Activated naive CD4-positive, alpha-beta T cell treated with anti-CD3 and anti-CD28 coated beads for 36 hours (primary cell): ENCODE data around the gene CDKN2AIPNL. TPM values are rescaled to one million over a fixed set of nuclear protein-coding genes. Genes with fewer than 3 reads are reported as not detected.
A peak's percentile ranks its signal among the peaks of the same experiment; 100 is the strongest.
"Not testable (repeated sequence)": the region's sequence is repeated elsewhere in the genome, so short reads cannot be mapped to it uniquely, and the experiment has no call there.

ENCODE experiments used
- CTCF ChIA-PET: fragments of 350-600 bp; sonication (Branson Sonifier 250); formaldehyde crosslinking; loops from one replicate; lab custom pipeline; 2021; ENCODE audit warnings: antibody characterized with exemption; lab: Charles Lee
- DNase-seq: peaks from one replicate; pipeline ENCODE4 v3.0.0-alpha.2; 2020
- H3K27ac Mint-ChIP-seq: one replicate; pipeline ENCODE4 v1.8.0; 2021; ENCODE audit warnings: mild to moderate bottlenecking, mixed read lengths
- H3K27me3 Mint-ChIP-seq: one replicate; pipeline ENCODE4 v1.8.0; 2021; ENCODE audit warnings: low read depth, mixed read lengths
- H3K36me3 Mint-ChIP-seq: one replicate; pipeline ENCODE4 v1.8.0; 2021; ENCODE audit warnings: low read depth, mixed read lengths
- H3K4me1 Mint-ChIP-seq: one replicate; pipeline ENCODE4 v1.8.0; 2021; ENCODE audit warnings: low read depth, mixed read lengths
- H3K4me3 Mint-ChIP-seq: one replicate; pipeline ENCODE4 v1.8.0; 2021; ENCODE audit warnings: mild to moderate bottlenecking, moderate library complexity, mixed read lengths
- H3K9me3 Mint-ChIP-seq: one replicate; pipeline ENCODE4 v1.8.0; 2021; ENCODE audit warnings: mixed read lengths
- intact Hi-C: fragments of 100-400 bp; cut with micrococcal nuclease; formaldehyde crosslinking; loops from one replicate; pipeline ENCODE4 v1.15.1; 2023
- total RNA-seq, 2 experiments: library from RNA; stranded (reverse); gene quantifications; one replicate each; pipeline ENCODE4 v1.2.3, GENCODE V29; 2021

Gene CDKN2AIPNL
- total RNA-seq, 2 experiments from 2014 or later = 31.1 to 31.5 TPM

GRCh38 chr5:134436523-134437339, 25.1 kb upstream of the CDKN2AIPNL start:
- Mint-ChIP-seq H3K36me3 (no peaks in the 10 kb centered on the region), H3K9me3 (no peaks in the 10 kb centered on the region), H3K27me3 (no peaks in the 10 kb centered on the region), H3K4me3 (peak overlapping the region; percentile 25), H3K4me1 (peaks cover 32% of the 10 kb centered on the region), H3K27ac (no peak overlapping the region)
- intact Hi-C loops = loop anchor here (1.0 to 2.0 kb wide), 3 partner anchors 24 to 89 kb away; partner anchors contain the start of gene JADE2
- DNase-seq = peak; percentile 80
- CTCF ChIA-PET = interaction anchor here (0.5 to 1.4 kb wide), 4 partner anchors 24 to 409 kb away, joined by 3 to 6 read pairs (median 4); no protein-coding TSS in a partner anchor

- H3K4me3 Mint-ChIP-seq = no peak overlapping the region
- peak; percentile 55 for DNase-seq
- H3K27ac Mint-ChIP-seq = no peak overlapping the region
- no peaks in the 10 kb centered on the region for H3K36me3 Mint-ChIP-seq
- no peaks in the 10 kb centered on the region for H3K27me3 Mint-ChIP-seq
- H3K9me3 Mint-ChIP-seq = no peaks in the 10 kb centered on the region
- CTCF ChIA-PET = interaction anchor here (0.5 to 0.9 kb wide), 2 partner anchors 68 to 117 kb away, joined by 4 to 5 read pairs; no protein-coding TSS in a partner anchor
- peaks cover 32% of the 10 kb centered on the region for H3K4me1 Mint-ChIP-seq
- intact Hi-C loops = no loop called here
Measured at GRCh38 chr5:134435560-134435959, 23.9 kb upstream of the CDKN2AIPNL start.

GRCh38 chr5:134432677-134433359, 21.1 kb upstream of the CDKN2AIPNL start:
- CTCF ChIA-PET = no interaction called here
- Mint-ChIP-seq H3K4me1 (peaks cover 32% of the 10 kb centered on the region), H3K36me3 (no peaks in the 10 kb centered on the region), H3K27me3 (no peaks in the 10 kb centered on the region), H3K4me3 (no peak overlapping the region), H3K9me3 (no peaks in the 10 kb centered on the region), H3K27ac (no peak overlapping the region)
- no peak for DNase-seq
- intact Hi-C loops = no loop called here

- H3K27ac Mint-ChIP-seq = no peak overlapping the region
- H3K4me1 Mint-ChIP-seq = peaks cover 31% of the 10 kb centered on the region
- H3K4me3 Mint-ChIP-seq = no peak overlapping the region
- H3K9me3 Mint-ChIP-seq = no peaks in the 10 kb centered on the region
- H3K27me3 Mint-ChIP-seq = no peaks in the 10 kb centered on the region
- peak; percentile 34 for DNase-seq
- intact Hi-C loops = no loop called here
- CTCF ChIA-PET = no interaction called here
- no peaks in the 10 kb centered on the region for H3K36me3 Mint-ChIP-seq
Measured at GRCh38 chr5:134432174-134432573, 20.5 kb upstream of the CDKN2AIPNL start.

GRCh38 chr5:134430001-134430569, 18.4 kb upstream of the CDKN2AIPNL start:
- no peaks in the 10 kb centered on the region for H3K9me3 Mint-ChIP-seq
- H3K4me3 Mint-ChIP-seq = no peak overlapping the region
- CTCF ChIA-PET = interaction anchor here (1.2 kb wide), 1 partner anchor 19 kb away, joined by 3 read pairs; the partner anchor contains the start of gene CDKN2AIPNL
- no peak for DNase-seq
- H3K27me3 Mint-ChIP-seq = no peaks in the 10 kb centered on the region
- no peaks in the 10 kb centered on the region for H3K36me3 Mint-ChIP-seq
- peaks cover 13% of the 10 kb centered on the region for H3K4me1 Mint-ChIP-seq
- intact Hi-C loops = no loop called here
- H3K27ac Mint-ChIP-seq = no peak overlapping the region

GRCh38 chr5:134427540-134428041, 15.9 kb upstream of the CDKN2AIPNL start:
- intact Hi-C loops = no loop called here

GRCh38 chr5:134426361-134426760, 14.7 kb upstream of the CDKN2AIPNL start:
- no peak overlapping the region for H3K27ac Mint-ChIP-seq
- no peaks in the 10 kb centered on the region for H3K9me3 Mint-ChIP-seq
- no peak for DNase-seq
- H3K4me1 Mint-ChIP-seq = no peaks in the 10 kb centered on the region
- no peaks in the 10 kb centered on the region for H3K27me3 Mint-ChIP-seq
- no peaks in the 10 kb centered on the region for H3K36me3 Mint-ChIP-seq
- CTCF ChIA-PET = interaction anchor here (2.4 kb wide), 1 partner anchor 15 kb away, joined by 8 read pairs; the partner anchor contains the start of gene CDKN2AIPNL
- no peak overlapping the region for H3K4me3 Mint-ChIP-seq
- intact Hi-C loops = no loop called here

More at GRCh38 chr5:134427540-134428041, 15.9 kb upstream of the CDKN2AIPNL start:
- Mint-ChIP-seq H3K4me1 (peaks cover 8% of the 10 kb centered on the region), H3K27ac (no peak overlapping the region), H3K27me3 (no peaks in the 10 kb centered on the region), H3K36me3 (no peaks in the 10 kb centered on the region), H3K4me3 (no peak overlapping the region), H3K9me3 (no peaks in the 10 kb centered on the region)
- no peak for DNase-seq
- CTCF ChIA-PET = interaction anchor here (0.7 to 0.8 kb wide), 2 partner anchors 16 to 159 kb away, joined by 3 read pairs; partner anchors contain the start of gene CDKN2AIPNL

- H3K9me3 Mint-ChIP-seq = no peaks in the 10 kb centered on the region
- CTCF ChIA-PET = no interaction called here
- H3K27ac Mint-ChIP-seq = no peak overlapping the region
- DNase-seq = no peak
- no peaks in the 10 kb centered on the region for H3K27me3 Mint-ChIP-seq
- intact Hi-C loops = no loop called here
- H3K4me1 Mint-ChIP-seq = no peaks in the 10 kb centered on the region
- no peaks in the 10 kb centered on the region for H3K36me3 Mint-ChIP-seq
- no peak overlapping the region for H3K4me3 Mint-ChIP-seq
Measured at GRCh38 chr5:134423376-134423775, 11.7 kb upstream of the CDKN2AIPNL start.

- Mint-ChIP-seq H3K36me3 (no peaks in the 10 kb centered on the region), H3K4me1 (no peaks in the 10 kb centered on the region), H3K27me3 (no peaks in the 10 kb centered on the region), H3K9me3 (no peaks in the 10 kb centered on the region), H3K4me3 (no peak overlapping the region), H3K27ac (no peak overlapping the region)
- intact Hi-C loops = no loop called here
- CTCF ChIA-PET = no interaction called here
- DNase-seq = no peak
Measured at GRCh38 chr5:134422791-134423365, 11.2 kb upstream of the CDKN2AIPNL start.

- H3K27me3 Mint-ChIP-seq, CTCF ChIA-PET, DNase-seq, H3K9me3 Mint-ChIP-seq, H3K4me3 Mint-ChIP-seq, H3K27ac Mint-ChIP-seq, H3K4me1 Mint-ChIP-seq, intact Hi-C loops, H3K36me3 Mint-ChIP-seq: not testable (repeated sequence)
Measured at GRCh38 chr5:134421038-134421437, 9.4 kb upstream of the CDKN2AIPNL start.

- H3K27ac Mint-ChIP-seq = no peak overlapping the region
- no peaks in the 10 kb centered on the region for H3K9me3 Mint-ChIP-seq
- H3K36me3 Mint-ChIP-seq = no peaks in the 10 kb centered on the region
- no peak overlapping the region for H3K4me3 Mint-ChIP-seq
- CTCF ChIA-PET = interaction anchor here (2.0 kb wide), 1 partner anchor 167 kb away, joined by 5 read pairs; no protein-coding TSS in a partner anchor
- H3K4me1 Mint-ChIP-seq = no peaks in the 10 kb centered on the region
- no peaks in the 10 kb centered on the region for H3K27me3 Mint-ChIP-seq
- intact Hi-C loops = no loop called here
- DNase-seq = no peak
Measured at GRCh38 chr5:134420343-134420742, 8.7 kb upstream of the CDKN2AIPNL start.
